ENCODE measurements around the gene S100A2.
A peak's percentile ranks its signal among the peaks of the same experiment; 100 is the strongest.
"Not testable (repeated sequence)": the region's sequence is repeated elsewhere in the genome, so short reads cannot be mapped to it uniquely, and the experiment has no call there.

S100A2 gene

DNA sequence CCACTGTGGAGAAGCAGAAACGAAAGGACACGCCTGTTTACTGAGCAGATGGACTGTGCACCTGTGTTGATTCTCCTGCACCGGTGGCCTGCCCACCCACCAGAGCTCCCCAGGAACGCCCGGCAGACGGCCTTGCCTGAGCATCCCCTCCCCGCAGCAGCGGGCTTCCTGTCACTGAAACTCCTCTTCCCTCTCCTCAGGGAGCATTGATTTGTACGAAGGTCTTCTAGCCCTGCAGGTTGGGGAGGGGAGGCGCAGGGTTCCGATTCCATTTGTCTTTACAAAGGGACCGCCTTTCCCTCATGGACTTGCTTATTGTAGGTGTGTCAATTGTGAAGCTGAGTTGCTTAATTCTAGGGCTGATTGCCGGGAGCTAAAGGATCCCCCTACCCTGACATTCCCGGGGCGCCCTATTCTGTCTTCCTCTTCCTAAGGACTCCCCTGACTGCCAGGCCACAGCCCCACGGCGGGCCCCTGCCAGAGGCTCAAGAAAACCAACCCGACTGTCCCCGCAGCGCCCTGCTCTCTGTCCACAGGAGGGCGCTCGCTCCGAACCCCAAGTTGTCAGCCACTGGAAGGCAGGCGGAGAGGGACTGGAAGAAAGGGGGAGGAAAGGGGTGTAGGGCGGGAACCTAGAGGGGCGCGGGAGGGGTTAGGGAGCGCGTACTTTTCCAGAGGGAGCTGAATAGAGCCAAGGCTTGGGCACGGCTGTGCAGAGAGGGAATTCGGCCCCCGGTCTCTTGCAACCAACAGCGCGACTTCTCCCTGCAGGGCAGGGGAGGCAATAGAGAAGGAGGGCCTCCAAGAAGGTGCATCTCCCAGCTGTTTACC lies 32.7 kb downstream of the S100A2 start:
- DNase-seq (ENCODE audit: low spot score): peak; percentile 87

DNA sequence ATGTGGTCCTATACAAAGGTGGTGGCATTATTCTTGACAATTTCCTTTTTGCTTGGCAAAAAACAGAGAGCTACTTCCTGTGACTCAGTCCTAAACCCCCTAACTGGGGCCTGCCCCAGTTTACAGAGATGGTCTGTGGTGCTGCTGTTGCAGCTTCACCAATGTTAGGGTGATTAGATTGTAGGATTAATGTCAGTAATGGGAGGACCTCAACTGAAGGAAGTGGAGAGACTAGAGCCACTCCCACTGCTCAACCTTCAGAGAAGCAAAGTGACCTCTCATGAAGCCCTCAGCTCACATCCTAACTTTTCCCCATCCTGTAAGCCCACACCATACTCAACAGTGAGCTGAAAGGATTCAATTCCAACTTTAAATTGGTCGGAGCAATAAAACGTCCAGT lies 33.5 kb downstream of the S100A2 start:
- no peak for DNase-seq (ENCODE audit: low spot score)

DNA sequence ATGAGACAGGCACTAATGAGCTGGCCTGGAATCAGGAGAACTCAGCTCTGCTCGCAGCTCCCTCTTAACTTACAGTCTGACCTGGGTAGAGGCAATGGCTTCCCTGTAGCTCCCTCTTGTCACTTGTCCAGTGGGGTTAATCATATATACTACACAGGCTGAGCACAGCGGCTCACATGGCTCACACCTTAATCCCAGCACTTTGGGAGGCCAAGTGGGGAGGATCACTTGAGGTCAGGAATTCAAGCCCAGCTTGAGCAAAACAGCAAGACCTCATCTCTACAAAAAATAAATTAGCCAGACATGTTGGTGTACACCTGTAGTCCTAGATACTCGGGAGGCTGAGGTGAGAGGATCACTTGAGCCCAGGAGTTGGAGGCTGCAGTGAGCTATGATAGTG lies 34.0 kb downstream of the S100A2 start:
- DNase-seq (ENCODE audit: low spot score): no peak

DNA sequence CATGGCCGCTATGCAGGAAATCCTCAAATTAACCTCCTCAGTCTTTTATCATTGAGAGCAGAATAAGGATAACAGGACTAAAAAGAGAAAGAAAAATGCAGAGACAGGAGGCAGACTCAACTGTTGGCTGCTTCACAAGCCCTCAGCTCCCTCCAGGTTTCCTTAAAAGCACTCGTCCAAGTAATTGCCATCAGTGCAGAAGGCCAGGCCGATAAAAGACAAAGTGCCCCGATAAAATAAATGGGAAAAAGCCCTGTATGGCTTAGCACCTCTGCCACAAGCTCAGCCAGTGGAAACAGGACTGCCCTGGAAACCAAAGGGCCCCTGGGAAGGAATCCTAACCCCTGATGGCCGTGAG lies 38.0 kb downstream of the S100A2 start:
- DNase-seq (ENCODE audit: low spot score): no peak

- no peak for DNase-seq (ENCODE audit: low spot score)
Measured at GRCh38 chr1:153527023-153527682, 38.5 kb downstream of the S100A2 start.

DNA sequence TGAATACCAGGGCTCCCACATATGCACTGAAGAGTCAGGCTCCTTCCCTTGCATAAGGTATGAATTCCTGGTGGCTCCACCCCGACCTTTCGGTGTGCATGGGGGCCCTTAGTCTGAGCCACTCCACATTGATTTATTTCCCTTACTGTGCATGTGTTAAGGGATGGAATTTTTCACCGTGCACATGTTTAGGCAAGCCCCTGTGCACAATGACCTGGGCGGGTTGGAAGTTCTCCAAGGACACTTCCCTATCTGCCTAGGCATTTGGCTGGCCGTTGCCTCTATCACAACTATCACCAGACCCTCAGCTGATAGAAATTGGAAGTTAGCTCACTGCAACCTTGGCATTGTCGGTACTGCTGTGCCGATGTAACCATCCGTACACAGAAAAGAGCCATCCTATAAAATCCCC lies 39.5 kb downstream of the S100A2 start:
- no peak for DNase-seq (ENCODE audit: low spot score)

- no peak for DNase-seq (ENCODE audit: low spot score)
Measured at GRCh38 chr1:153525088-153525728, 40.4 kb downstream of the S100A2 start.

DNA sequence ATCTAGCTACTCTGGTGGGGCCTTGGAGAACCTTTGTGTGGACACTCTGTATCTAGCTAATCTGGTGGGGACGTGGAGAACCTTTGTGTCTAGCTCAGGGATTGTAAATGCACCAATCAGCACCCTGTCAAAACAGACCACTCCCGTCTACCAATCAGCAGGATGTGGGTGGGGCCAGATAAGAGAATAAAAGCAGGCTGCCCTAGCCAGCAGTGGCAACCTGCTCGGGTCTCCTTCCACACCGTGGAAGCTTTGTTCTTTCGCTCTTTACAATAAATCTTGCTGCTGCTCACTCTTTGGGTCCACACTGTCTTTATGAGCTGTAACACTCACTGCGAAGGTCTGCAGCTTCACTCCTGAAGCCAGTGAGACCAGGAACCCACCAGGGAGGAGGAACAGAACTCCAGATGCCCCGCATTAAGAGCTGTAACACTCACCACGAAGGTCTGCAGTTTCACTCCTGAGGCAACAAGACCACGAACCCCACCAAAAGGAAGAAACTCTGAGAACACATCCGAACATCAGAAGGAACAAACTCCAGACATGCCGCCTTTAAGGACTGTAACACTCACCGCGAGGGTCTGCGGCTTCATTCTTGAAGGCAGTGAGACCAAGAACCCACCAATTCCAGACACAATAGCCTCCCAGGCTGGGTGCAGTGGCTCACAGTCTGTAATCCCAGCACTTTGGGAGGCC lies 43.1 kb downstream of the S100A2 start:
- not testable (repeated sequence) for DNase-seq (ENCODE audit: low spot score)

GRCh38 chr1:153521808-153522207 lies 43.8 kb downstream of the S100A2 start:
- DNase-seq (ENCODE audit: low spot score): not testable (repeated sequence)

GRCh38 chr1:153520818-153521476 lies 44.7 kb downstream of the S100A2 start:
- DNase-seq (ENCODE audit: low spot score): no peak

DNA sequence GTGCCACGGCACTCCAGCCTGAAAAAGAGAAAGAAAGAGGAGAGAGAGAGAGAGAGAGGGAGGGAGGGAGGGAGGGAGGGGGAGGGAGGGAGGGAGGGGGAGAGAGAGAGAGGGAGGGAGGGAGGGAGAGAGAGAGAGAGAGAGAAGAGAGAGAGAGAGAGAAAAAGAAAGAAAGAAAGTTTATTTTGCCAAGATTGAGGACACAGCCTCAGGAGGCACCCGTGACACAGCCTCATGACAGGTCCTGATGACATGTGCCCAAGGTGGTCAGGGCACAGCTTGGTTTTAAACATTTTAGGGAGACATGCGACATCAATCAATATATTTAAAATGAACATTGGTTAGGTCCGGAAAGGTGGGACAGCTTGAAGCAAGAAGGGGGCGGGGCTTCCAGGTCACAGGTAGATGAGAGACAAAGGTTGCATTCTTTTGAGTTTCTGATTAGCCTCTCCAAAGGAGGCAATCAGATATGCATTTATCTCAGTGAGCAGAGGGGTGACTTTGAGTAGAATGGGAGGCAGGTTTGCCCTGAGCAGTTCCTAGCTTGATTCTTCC lies 45.4 kb downstream of the S100A2 start:
- not testable (repeated sequence) for DNase-seq (ENCODE audit: low spot score)

GRCh38 chr1:153519242-153519641 lies 46.4 kb downstream of the S100A2 start:
- DNase-seq (ENCODE audit: low spot score): no peak

DNA sequence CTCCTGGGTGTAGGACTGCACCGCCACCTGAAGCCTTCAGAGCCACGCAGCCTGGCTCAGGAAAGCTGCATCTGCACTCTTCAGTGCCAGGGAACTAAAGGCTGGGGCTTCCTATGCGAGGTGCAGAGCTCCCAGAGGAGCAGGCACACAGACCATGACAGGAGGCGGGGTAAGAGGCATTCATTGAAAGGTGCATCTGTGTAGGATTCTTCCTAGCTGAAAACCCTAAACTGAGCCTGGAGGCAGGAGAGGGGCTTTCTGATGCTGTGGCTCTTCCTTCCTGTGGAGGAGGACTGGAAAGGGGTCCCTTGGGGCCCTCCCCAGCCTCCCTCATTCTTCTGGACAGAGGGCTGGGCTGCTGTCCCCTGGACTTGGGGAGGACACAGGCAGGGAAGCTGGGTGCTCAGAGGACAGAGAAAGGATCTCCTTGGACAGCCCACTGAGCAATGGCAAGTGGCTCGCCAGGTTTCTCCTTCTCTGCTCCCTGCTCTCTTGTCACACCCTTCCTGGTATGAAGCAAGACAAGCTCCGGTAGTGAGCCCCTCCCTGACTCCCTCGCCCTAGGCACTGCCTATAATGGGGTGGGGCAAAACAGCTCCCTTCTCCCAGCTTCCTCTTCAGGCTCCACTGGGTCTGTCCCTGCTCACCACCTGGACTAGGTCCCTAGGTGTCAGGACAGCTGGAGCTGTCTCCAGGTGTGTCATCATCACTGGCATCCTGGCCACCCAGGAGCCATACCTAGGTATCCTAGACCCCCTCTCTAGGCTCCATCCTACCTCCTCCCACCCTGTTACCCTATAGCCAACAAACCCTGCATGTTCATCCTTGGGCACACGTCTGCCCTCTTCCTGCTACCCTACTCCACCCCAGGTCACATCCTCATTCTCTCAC lies 49.9 kb downstream of the S100A2 start:
- DNase-seq (ENCODE audit: low spot score): peak; percentile 70

DNA sequence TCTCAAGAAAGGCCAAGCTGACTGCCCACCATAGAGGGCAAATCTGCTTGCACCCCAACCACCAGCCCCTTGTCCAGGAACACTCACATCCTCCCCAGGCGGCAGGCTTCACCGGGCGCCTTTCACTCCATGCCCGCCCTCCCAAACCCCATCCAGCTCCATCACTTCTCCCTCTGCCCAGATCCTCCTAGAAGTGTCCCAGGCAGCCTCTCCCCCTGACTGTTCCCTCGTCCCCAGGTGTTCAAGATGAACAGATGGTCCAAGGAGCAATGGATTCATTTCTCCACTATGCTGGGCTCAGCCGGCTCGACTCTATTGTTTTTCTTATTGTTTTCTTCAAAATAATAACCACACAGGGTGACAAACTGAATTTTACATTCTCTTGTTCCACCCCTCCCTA lies 52.0 kb downstream of the S100A2 start:
- no peak for DNase-seq (ENCODE audit: low spot score)

- DNase-seq (ENCODE audit: low spot score): peak; percentile 62
Measured at GRCh38 chr1:153513023-153513422, 52.6 kb downstream of the S100A2 start.

Data from SW480 (cell line).